ENCODE results near the gene ZDHHC20.

DNA sequence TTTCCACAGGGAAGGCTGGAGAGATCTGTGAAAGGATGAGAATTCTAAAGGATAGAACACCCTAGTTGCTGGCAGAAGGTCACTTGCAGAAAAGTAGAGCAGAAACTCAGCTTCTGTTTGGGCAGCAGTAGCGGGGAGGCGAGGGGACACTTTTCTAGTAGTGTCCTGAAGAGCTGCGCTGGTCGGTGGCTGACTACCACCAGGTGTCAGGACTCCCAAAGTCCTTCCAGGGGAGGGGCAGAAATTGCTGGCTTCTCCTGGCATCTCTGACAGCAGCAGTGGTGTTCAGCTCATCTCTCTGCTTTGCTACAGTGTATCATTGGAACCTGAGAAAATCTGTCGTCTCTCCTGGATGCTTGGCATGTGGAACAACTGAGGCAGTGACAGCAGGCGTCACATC is 120.9 kb downstream of the ZDHHC20 start:
- TF ChIP-seq, protein P1, sequence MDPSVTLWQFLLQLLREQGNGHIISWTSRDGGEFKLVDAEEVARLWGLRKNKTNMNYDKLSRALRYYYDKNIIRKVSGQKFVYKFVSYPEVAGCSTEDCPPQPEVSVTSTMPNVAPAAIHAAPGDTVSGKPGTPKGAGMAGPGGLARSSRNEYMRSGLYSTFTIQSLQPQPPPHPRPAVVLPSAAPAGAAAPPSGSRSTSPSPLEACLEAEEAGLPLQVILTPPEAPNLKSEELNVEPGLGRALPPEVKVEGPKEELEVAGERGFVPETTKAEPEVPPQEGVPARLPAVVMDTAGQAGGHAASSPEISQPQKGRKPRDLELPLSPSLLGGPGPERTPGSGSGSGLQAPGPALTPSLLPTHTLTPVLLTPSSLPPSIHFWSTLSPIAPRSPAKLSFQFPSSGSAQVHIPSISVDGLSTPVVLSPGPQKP (IDR thresholded peaks at IDR 0.05; ENCODE audit: low read depth, low read length): no peak
- no peak for TF ChIP-seq MYC (IDR thresholded peaks at IDR 0.05; ENCODE audit: insufficient read depth, insufficient read length, insufficient replicate concordance, low read length, severe bottlenecking)
- TF ChIP-seq POLR2A (IDR thresholded peaks at IDR 0.05; ENCODE audit: low read depth, low read length): no peak
- TF ChIP-seq, protein P2, sequence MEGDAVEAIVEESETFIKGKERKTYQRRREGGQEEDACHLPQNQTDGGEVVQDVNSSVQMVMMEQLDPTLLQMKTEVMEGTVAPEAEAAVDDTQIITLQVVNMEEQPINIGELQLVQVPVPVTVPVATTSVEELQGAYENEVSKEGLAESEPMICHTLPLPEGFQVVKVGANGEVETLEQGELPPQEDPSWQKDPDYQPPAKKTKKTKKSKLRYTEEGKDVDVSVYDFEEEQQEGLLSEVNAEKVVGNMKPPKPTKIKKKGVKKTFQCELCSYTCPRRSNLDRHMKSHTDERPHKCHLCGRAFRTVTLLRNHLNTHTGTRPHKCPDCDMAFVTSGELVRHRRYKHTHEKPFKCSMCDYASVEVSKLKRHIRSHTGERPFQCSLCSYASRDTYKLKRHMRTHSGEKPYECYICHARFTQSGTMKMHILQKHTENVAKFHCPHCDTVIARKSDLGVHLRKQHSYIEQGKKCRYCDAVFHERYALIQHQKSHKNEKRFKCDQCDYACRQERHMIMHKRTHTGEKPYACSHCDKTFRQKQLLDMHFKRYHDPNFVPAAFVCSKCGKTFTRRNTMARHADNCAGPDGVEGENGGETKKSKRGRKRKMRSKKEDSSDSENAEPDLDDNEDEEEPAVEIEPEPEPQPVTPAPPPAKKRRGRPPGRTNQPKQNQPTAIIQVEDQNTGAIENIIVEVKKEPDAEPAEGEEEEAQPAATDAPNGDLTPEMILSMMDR (IDR thresholded peaks at IDR 0.05 in 2 of 3, conservative IDR thresholded peaks at IDR 0.05 in 1 of 3; ENCODE audit: control insufficient read depth in 2 of 3, extremely low read depth in 1 of 3, insufficient read depth in 1 of 3, low read depth in 3 of 3, low read length in 3 of 3): no peak
- TF ChIP-seq, protein P3, sequence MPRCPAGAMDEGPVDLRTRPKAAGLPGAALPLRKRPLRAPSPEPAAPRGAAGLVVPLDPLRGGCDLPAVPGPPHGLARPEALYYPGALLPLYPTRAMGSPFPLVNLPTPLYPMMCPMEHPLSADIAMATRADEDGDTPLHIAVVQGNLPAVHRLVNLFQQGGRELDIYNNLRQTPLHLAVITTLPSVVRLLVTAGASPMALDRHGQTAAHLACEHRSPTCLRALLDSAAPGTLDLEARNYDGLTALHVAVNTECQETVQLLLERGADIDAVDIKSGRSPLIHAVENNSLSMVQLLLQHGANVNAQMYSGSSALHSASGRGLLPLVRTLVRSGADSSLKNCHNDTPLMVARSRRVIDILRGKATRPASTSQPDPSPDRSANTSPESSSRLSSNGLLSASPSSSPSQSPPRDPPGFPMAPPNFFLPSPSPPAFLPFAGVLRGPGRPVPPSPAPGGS (IDR thresholded peaks at IDR 0.05; ENCODE audit: borderline replicate concordance, insufficient read depth, low read depth, low read length, poor library complexity, severe bottlenecking): no peak
- TF ChIP-seq YY1 (IDR thresholded peaks at IDR 0.05; ENCODE audit: low read depth, low read length): no peak
- TF ChIP-seq, protein P4, sequence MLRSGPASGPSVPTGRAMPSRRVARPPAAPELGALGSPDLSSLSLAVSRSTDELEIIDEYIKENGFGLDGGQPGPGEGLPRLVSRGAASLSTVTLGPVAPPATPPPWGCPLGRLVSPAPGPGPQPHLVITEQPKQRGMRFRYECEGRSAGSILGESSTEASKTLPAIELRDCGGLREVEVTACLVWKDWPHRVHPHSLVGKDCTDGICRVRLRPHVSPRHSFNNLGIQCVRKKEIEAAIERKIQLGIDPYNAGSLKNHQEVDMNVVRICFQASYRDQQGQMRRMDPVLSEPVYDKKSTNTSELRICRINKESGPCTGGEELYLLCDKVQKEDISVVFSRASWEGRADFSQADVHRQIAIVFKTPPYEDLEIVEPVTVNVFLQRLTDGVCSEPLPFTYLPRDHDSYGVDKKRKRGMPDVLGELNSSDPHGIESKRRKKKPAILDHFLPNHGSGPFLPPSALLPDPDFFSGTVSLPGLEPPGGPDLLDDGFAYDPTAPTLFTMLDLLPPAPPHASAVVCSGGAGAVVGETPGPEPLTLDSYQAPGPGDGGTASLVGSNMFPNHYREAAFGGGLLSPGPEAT (IDR thresholded peaks at IDR 0.05; ENCODE audit: low read depth): no peak
